ENCODE results near the gene ERN2. TPM values are rescaled to one million over a fixed set of nuclear protein-coding genes. Genes with fewer than 3 reads are reported as not detected.

Gene ERN2
- total and polyA plus RNA-seq, 2 of the 13 experiments (the other 11 are each of a cell fraction or from before 2014, with no cell fraction given) = 2.2 to 3.5 TPM

- no peak for TF ChIP-seq YY1 (IDR thresholded peaks at IDR 0.05; ENCODE audit: insufficient read depth, insufficient replicate concordance, low read depth, low read length)
- peak; percentile 81; the same call in 1 of the 2 replicates for TF ChIP-seq ZNF678 (CRISPR knock-in tag; IDR thresholded peaks at IDR 0.05)
- no peak for TF ChIP-seq NFIB (CRISPR knock-in tag; IDR thresholded peaks at IDR 0.05; ENCODE audit: borderline replicate concordance)
- peak; percentile 89 for TF ChIP-seq XRCC5 (optimal IDR thresholded peaks at IDR 0.05; ENCODE audit: low read length)
- TF ChIP-seq PRDM10 (CRISPR knock-in tag; IDR thresholded peaks at IDR 0.05; ENCODE audit: low read depth) = no peak
- no peak for TF ChIP-seq MATR3 (CRISPR knock-in tag; IDR thresholded peaks at IDR 0.05)
- TF ChIP-seq HNF4A (CRISPR knock-in tag; IDR thresholded peaks at IDR 0.05) = peak; percentile 26; the same call in 1 of the 2 replicates
- peak; percentile 74 for TF ChIP-seq SKI (IDR thresholded peaks at IDR 0.05; ENCODE audit: partially characterized antibody)
- peak; percentile 51; the same call in 1 of the 2 replicates for TF ChIP-seq DR1 (CRISPR knock-in tag; IDR thresholded peaks at IDR 0.05)
- no peak for TF ChIP-seq ZNF329 (CRISPR knock-in tag; IDR thresholded peaks at IDR 0.05; ENCODE audit: low read depth)
- TF ChIP-seq PCBP1 (IDR thresholded peaks at IDR 0.05; ENCODE audit: borderline replicate concordance, low read depth, low read length) = peak; percentile 86; the same call in 1 of the 2 replicates
- TF ChIP-seq MED1 (CRISPR knock-in tag; IDR thresholded peaks at IDR 0.05) = no peak
- no peak for TF ChIP-seq MLLT10 (CRISPR knock-in tag; IDR thresholded peaks at IDR 0.05)
- no peak for TF ChIP-seq ZNF83 (CRISPR knock-in tag; IDR thresholded peaks at IDR 0.05; ENCODE audit: borderline replicate concordance)
- no peak for TF ChIP-seq JDP2 (CRISPR knock-in tag; IDR thresholded peaks at IDR 0.05; ENCODE audit: borderline replicate concordance)
- TF ChIP-seq DMTF1 (CRISPR knock-in tag; IDR thresholded peaks at IDR 0.05) = no peak
- no peak for TF ChIP-seq KDM4B (CRISPR knock-in tag; IDR thresholded peaks at IDR 0.05)
- TF ChIP-seq ZNF136 (CRISPR knock-in tag; IDR thresholded peaks at IDR 0.05; ENCODE audit: low read depth) = no peak
- no peak for TF ChIP-seq SP1 (IDR thresholded peaks at IDR 0.05)
- TF ChIP-seq SP1 (CRISPR knock-in tag; IDR thresholded peaks at IDR 0.05) = peak; percentile 10; the same call in 1 of the 2 replicates
These were observed 18.2 kb downstream of the ERN2 start (continued) for GRCh38 chr16:23694644-23695373.

All from HepG2 (cell line).